Hematopoietic multipotent progenitor cell treated with erythropoietin and hydrocortisone succinate and interleukin-3 and kit ligand, for 15 days (in vitro differentiated cells): ENCODE data around the gene INF2.
"Not testable (repeated sequence)": the region's sequence is repeated elsewhere in the genome, so short reads cannot be mapped to it uniquely, and the experiment has no call there.

Source experiments
- DNase-seq: peaks from one replicate; pipeline ENCODE4 v3.0.0-alpha.2; 2015; ENCODE audit warnings: low spot score

Gene INF2

DNA sequence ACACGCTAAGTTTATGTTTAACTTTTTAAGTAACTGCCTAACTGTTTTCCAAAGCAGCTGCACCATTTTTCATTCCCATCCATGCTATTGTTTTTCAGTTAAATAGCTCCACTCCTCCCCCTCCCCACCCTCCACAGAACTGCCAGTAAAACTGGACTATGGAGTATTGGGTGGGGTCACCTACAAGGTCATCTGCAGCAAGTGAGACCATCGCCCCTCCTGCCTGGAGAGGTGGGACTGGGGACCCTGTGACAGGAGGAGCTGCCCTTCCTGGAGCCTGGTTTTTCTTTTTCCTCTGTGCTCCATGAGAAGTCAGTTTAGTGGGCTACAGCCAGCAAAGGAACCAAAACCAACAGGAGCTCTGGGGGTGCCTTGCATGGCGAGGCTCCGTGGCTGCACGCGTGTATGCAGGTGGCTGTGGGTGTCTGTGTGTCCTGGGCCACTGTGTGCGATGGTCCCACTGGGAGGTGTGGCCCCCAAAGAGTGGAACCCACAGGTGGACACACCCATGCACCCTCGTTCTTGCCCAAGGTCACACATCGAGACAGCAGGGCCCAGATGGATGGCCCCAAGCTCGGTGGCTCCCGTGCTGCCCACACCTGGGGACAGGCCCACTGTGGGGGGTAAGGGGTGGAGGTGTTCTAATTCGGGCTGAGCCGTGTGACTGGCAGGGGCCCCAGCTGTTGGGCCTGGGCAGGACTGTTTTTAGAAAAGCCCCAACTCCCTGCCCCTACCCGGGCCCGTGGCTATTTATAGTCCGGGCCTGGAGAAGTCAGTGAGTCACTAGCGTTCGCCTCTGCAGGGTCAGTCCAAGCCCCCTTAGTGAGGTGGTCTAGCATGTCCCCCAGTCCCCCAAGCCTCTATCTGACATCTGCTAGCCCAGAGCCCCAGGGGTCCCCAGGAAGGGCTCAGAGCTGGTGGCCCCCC, 32.4 kb downstream of the INF2 start:
- DNase-seq, result no peak

DNA sequence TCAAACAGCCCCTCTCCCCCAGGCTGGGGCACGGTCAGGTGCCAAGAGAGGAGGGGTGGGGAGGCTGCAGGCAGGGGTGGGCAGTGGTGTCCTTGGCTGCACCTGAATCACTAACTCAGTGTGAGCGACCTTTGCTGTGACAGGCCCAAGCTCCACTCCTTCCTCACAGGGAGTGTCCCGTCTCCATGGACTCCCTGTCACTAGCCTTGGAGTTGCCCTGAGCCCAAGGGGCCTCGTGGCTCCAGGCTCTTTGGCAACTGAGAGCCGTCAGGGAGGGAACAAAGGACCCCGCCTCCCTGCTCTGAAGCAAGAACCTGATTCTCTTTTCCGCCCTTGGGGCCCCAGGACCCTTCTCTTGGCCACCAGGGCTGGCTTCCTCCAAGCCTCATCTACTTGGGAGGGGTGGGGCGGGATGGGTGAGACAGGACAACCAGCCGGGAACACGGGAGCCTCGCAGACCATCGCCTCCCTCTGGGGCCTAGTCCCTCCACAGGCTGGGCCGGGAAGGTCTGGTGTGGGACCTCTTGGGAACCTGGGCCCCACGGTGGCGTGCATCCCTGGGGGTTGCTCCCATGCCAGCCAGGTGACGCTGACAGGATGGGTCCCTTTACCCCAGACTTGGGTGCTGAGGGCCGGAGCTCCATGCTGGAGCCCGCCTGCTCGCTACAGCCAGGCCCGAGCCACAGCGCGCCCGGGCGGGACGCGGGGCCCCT, 33.7 kb downstream of the INF2 start:
- DNase-seq, result no peak

DNA sequence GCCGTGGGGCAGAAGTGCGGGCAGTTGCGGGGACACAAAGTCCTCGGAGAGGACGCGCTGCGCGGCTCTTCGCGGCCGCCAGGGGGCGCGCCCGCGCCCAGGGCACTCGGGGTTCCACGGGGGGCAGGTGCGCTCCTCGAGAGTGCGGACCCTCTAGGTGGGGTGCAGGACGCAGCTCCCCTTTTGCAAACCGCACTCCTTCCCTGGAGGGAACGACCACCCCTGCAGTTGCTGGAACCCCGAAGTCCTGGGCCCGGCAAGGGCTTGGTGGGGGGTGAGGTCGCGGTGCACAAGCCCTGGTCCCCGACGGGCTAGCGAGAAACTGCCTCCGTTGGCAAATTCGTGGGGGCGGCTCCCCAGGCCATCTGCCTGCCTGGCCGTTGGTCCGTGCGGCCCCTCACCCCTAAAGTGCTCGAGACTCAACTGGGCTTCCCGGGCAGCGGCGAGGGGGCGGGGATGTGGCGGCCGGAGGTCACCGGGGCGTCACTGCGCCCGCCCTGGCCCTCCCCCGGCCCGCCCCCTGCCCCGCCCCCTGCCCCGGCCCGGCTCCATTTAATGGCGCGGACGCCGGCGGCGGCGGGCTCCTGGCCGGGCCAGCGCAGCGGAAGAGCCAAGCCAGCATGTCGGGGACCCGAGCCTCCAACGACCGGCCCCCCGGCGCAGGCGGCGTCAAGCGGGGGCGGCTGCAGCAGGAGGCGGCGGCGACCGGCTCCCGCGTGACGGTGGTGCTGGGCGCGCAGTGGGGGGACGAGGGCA, 34.4 kb downstream of the INF2 start, which contains the start of gene ADSS1:
TSS of gene ADSS1 (plus strand) at position 579 of the 756 bp plus-strand sequence. CDS start at position 621, 42 bp downstream.
- peak; percentile 71 for DNase-seq

DNA sequence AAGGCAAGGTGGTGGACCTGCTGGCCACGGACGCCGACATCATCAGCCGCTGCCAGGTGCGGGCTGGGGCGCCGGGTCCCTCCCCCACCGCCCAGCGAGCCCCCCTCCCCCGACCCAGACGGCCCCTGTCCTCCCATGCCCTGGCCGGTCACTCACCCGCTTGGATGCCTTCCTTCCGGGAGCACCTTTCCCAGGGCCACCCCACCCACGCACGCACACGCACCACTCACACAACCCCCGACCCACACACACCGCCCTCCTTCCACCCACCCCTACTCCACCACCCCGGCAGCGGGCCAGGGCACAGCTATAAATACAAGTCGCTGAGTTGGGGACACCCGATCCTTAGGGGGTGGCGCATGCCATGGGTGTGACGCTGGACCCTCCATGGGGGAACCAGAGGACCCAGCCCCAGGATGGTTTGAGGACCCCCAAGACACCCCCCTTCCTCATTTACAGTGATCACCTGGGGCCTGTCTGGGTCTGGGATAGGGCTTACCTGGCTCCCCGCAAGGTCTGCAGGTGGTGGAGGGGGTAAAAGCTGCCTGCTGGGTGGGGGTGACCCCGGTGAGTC, 35.1 kb downstream of the INF2 start:
- DNase-seq, result no peak

DNA sequence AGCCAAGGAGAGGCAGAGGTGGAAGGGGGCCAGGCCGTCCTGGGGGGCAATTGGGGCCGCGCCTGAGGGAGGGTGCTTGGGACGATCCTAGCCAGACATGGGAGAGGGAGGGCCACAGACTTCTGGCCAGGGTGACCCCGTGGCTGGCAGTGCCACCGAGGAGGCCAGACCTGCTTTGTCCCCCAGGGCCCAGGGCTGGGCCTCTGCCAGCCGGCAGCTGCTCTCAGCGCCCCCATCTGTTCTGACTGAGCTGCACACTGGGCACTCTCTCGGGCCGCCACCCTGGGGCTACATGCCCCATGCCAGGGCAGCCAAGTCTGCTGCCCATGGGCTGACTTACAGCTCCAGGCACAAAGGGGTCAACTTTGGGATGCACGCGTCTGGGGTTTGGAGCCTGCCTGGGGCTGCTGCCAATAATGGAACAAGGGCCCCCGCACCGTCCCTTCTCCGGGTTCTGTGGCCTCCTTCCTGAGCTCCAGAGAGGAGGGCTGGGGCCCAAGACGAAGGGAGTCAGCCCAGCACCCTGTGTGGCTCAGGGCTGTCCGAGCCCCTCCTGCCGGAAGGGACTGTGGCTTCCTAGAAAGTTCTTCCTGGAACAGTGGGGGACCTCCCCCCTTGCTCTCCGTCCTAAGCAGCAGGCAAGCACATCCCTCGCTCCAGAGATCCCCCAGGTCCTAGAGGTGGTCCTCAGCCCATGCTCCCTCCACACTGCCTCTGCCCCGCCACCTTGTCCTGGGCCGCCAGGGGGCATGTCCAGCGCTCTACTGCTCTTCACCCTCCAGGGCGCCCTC, 35.8 kb downstream of the INF2 start:
- DNase-seq, result no peak

- DNase-seq, result no peak
These were observed 36.5 kb downstream of the INF2 start for GRCh38 chr14:104725772-104726548.

DNA sequence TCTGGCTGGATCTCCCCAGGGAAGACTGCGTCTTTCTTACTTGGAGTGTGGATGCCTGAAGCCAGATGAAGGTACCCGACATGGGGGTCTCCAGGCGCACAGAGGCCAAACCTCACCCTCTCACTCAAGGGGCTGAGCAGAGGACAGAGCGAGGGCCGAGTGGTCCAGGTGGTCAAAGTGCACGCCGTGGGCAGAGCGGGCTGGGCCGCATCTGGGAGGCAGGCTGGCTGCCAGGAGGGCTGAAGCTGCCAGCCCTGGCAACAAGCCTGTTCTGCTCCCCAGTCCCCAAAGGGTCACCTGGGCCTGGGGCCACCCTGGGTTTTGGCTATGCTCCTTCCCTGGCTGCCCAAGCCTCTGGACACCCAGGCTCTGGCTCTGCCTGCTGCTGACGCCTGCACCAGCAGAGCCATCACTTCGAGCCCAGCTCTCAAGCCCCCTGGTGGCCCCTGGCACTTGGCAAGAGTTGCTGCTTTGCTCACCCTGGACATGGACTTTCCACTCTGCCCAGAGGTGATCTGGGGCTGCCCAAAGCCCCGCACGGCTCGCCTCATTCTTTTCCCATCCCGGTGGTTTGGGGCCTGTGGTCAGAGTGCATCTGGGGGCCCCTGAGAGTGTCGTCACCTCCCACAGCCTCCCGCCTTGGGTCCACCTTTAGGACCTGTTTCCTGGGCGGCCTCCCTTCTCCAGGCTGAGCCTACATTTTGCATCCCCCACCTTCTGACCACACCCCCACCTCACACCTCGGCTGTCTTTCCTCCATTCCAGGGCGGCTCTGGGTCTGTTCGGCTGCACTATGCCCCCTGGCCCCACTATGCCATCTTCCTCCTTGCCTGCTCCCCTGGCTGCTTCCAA, 37.4 kb downstream of the INF2 start:
- no peak for DNase-seq

DNA sequence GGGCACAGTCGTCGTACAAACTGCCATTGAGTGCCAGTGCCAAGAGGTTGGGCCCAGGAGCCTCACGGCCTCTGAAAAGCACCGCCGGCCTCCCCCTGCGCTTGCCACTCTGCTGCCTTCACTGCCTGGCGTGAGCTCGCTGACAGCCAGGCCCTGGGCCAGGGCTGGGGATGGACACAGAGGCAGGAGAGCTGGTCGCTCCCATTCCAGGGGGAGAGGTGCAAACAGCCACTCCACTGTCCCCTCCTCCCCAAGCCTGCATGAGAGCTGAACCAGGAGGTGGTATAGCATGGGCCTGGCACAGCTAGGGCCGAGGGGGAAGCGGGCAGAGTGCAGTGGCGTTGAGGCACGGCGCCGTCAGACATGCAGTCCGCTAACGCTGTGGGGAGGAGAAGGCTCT, 39.2 kb downstream of the INF2 start:
- no peak for DNase-seq

DNA sequence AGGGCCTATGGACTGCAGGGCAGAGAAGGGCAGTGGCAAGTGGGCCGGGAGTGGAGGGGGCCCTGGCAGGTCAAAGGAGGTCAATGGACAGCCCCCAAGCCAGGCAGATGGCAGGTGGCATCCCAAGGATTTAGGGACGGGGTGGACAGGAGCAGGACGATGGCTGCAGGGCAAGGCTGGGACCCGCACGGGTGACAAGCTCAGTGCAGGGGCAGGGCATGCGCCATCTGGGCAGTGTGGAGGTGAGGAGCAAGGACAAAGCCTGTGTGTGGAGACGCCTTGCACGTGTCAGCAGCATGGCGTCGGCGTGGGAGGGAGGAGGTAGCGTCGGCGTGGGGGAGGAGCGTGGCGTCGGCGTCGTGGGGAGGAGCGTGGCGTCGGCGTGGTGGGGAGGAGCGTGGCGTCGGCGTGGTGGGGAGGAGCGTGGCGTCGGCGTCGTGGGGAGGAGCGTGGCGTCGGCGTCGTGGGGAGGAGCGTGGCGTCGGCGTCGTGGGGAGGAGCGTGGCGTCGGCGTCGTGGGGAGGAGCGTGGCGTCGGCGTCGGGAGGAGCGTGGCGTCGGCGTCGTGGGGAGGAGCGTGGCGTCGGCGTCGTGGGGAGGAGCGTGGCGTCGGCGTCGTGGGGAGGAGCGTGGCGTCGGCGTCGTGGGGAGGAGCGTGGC, 39.9 kb downstream of the INF2 start:
- DNase-seq, result not testable (repeated sequence)

DNA sequence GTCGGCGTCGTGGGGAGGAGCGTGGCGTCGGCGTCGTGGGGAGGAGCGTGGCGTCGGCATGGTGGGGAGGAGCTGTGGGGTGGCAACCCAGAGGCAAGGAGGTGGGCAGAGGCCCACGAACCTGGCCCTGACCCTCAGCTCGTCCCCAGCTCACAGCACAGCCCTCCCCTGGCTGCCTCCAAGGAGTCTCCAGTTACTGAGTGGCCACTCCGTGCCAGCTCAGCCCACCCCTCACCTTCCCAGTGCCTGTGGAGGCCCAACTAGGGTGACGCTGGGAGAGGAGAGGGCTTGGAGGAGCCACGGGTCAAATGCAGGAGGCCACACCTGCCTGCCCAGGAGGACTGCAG, 40.4 kb downstream of the INF2 start:
- no peak for DNase-seq

GRCh38 chr14:104730487-104730886, 41.1 kb downstream of the INF2 start:
- DNase-seq, result no peak

- peak; percentile 22 for DNase-seq
These were observed 42.2 kb downstream of the INF2 start for GRCh38 chr14:104731320-104732294.

- DNase-seq, result peak; percentile 94
These were observed 43.0 kb downstream of the INF2 start for GRCh38 chr14:104732355-104732804.

DNA sequence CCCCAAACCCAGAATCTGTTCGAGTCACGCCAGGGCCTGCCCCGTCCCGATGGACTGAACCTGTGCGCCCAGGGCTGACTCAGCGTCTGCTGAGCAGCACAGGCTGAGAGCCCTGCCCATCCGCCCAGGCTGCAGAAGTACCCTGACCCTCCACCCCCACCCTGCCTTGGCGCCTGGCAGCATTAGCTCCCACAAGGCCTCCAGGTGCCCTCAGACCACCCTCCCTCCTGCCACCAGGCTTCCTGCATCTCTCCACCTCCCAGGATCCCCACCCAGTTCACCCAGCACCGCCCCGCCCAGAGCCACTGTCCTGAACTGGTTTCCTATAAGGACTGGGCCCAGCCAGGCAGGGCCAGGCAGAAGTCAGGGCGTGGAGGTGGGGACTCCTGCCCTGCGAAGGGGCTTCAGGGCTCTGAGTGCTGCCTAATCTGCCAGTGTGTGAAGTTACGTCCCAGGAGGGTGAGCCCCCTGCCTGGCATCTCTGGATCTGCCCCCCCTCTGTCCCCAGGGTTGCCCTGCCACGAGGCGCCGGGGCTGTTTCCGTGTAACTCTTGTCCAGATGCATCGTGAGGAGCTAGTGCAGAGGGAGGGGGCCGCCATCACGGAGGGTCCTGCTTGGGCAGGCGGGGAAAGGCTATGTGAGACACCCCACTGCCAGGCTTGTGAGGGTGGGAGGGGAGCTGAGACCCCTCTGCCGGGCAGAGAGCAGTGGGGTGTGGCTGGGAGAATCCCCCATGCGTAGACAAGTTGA, 43.7 kb downstream of the INF2 start:
- DNase-seq, result peak; percentile 55

DNA sequence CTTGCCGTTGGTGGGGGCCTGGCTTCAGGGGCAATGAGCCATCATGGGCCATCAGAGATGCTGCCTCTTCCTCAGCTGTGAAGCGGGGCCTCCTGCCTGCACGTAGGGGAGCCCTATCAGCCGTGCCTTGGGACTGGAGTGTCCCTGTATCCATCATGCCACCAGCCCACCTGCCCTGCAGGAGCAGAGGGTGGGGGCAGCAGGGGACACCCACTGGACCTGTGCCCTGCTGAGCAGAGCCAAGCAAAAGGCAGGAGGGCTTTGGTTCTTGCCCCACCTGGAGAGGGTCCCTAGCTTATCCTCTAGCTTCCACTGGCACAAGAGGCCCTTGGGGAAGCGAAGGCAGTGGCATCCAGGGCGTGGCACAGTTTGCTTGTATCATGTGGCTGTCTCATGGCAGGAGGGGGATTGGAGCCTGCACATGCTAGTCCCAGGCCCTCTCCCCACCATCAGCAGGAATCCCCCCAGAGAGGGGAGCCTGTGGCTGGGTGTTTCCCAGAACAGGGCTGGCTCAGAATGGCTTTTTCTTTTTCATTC, 44.7 kb downstream of the INF2 start:
- DNase-seq, result no peak

DNA sequence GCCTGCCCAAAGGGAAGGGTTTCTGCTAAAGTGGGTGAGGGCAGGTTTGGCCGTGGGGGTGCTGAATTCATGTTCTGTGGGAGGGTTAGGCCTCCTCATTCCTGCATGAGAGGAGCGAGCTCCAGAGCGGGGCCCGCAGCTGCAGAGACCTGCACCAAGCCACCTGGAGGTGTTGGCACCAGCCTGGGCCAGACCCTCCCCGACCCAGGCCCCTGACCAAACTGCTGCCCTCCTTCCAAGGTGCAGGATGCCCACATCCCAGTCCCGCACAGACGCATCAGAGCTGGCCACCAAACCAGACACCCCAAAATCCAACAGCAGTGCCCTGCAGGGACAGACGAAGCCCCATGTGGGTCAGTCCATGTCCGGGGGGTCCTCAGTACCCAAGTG, 45.2 kb downstream of the INF2 start:
- no peak for DNase-seq
